Muscle of back (tissue), 10 donors: ENCODE results near the gene RSPRY1. TPM values are rescaled to one million over a fixed set of nuclear protein-coding genes. Genes with fewer than 3 reads are reported as not detected.

Source experiments
- polyA plus RNA-seq, 10 donors: library from polyadenylated mRNA; unstranded; fragments of 120-200 nt; gene quantifications; one replicate each; pipeline ENCODE4 v1.2.1, GENCODE V29; 2013; ENCODE audit not compliant: insufficient read length in 10 of 10

Gene RSPRY1
- polyA plus RNA-seq, 10 donors = 21.6 to 30.1 (median 25.2) TPM

Other genes with a start within 250 kb of the RSPRY1 start
- 10 to 100 TPM in 3 of 10 donors, 1 to 10 TPM in 7; 5.0 to 10.3 (median 6.9) TPM for gene CETP, start 224.4 kb upstream of the RSPRY1 start, polyA plus RNA-seq
- 10 to 100 TPM in 1 of 10 donors, 1 to 10 TPM in 9; 2.4 to 11.2 (median 4.9) TPM for gene NLRC5, start 196.8 kb upstream of the RSPRY1 start, polyA plus RNA-seq
- gene CPNE2, start 93.7 kb upstream of the RSPRY1 start, polyA plus RNA-seq = 10 to 100 TPM; 24.0 to 35.2 (median 25.8) TPM
- gene PSME3IP1, start 290 bp upstream of the RSPRY1 start, polyA plus RNA-seq = 10 to 100 TPM; 42.9 to 71.2 (median 56.2) TPM
- gene ARL2BP, start 58.9 kb downstream of the RSPRY1 start, polyA plus RNA-seq = 10 to 100 TPM; 42.6 to 56.7 (median 48.7) TPM
- gene PLLP, start 98.3 kb downstream of the RSPRY1 start, polyA plus RNA-seq = 1 to 10 TPM in 8 of 10 donors, under 1 TPM in 2; 0.55 to 2.4 (median 1.2) TPM
- under 1 TPM in 9 of 10 donors, not detected in 1; 0.07 to 0.33 (median 0.11) TPM for gene CCL22, start 172.5 kb downstream of the RSPRY1 start, polyA plus RNA-seq
- 1 to 10 TPM; 2.7 to 7.5 (median 4.7) TPM for gene CX3CL1, start 186.2 kb downstream of the RSPRY1 start, polyA plus RNA-seq
- not detected for gene CCL17, start 218.4 kb downstream of the RSPRY1 start, polyA plus RNA-seq